ENCODE measurements around the gene GNAS-AS1. TPM values are rescaled to one million over a fixed set of nuclear protein-coding genes. Genes with fewer than 3 reads are reported as not detected.

GNAS-AS1 gene
- total RNA-seq, 2 experiments from 2014 or later, result 1.7 to 2.0 TPM

DNA sequence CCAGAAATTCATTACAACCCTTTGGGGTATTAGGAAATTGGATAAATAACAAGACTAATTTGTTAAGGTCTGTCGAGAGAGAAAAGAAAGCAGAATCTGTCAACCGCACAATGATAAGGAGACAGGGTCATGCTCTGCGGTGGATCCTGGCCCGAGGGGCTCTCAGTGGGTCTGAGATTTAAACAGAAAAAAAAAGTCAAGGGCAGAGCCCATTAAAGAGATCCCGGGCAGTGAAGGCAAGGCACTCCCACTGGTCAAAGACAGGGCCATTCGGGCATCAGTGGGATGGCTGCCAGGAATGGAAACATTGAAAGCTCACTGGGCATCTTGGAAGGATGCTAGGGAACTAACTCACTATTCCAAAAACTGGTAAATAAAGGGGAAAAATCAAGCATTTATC lies 77.9 kb downstream of the GNAS-AS1 start:
- Mint-ChIP-seq H3K4me3 (no peak overlapping the region), H3K4me1 (ENCODE audit: low read depth) (no peaks in the 10 kb centered on the region), H3K9me3 (no peaks in the 10 kb centered on the region), H3K27ac (no peak overlapping the region), H3K27me3 (peaks cover 21% of the 10 kb centered on the region), H3K36me3 (ENCODE audit: low read depth) (no peaks in the 10 kb centered on the region)
- ATAC-seq (no peak), DNase-seq (no peak)
- ChIA-PET POLR2A (no interaction called here), CTCF (no interaction called here)
- intact Hi-C loops (cut with micrococcal nuclease), result no loop called here
- no peak for TF ChIP-seq CTCF (IDR thresholded peaks at IDR 0.05)

Small RNAs within 50 kb of the gene (microRNA-seq; reads per million reads assigned to microRNA genes)
- gene MIR298 (ENCODE audit: borderline microRNAs expressed, borderline replicate concordance), result not detected

Other genes with a start within 250 kb of the GNAS-AS1 start
- 100 to 1,000 TPM; 108 to 109 TPM for gene STX16, start 199.6 kb downstream of the GNAS-AS1 start, total RNA-seq
- 10 to 100 TPM; 15.4 to 17.1 TPM for gene NPEPL1, start 158.1 kb downstream of the GNAS-AS1 start, total RNA-seq
- 100 to 1,000 TPM; 703 to 723 TPM for gene GNAS, start 1.8 kb upstream of the GNAS-AS1 start, total RNA-seq
- 100 to 1,000 TPM; 106 to 120 TPM for gene NELFCD, start 130.4 kb upstream of the GNAS-AS1 start, total RNA-seq
- gene CTSZ, start 156.4 kb upstream of the GNAS-AS1 start, total RNA-seq, result 10 to 100 TPM; 17.9 to 18.4 TPM
- not detected for gene TUBB1, start 168.5 kb upstream of the GNAS-AS1 start, total RNA-seq
- 10 to 100 TPM; 67.4 to 68.8 TPM for gene ATP5F1E, start 181.4 kb upstream of the GNAS-AS1 start, total RNA-seq
- 100 to 1,000 TPM; 140 to 145 TPM for gene PRELID3B, start 191.9 kb upstream of the GNAS-AS1 start, total RNA-seq